Left lung (tissue), 10 donors: ENCODE measurements around the gene GMDS. TPM values are rescaled to one million over a fixed set of nuclear protein-coding genes. Genes with fewer than 3 reads are reported as not detected.

Experiments used
- ATAC-seq: fragments of 200-7000 bp; cut with Tn5 transposase; one replicate; pipeline ENCODE4 v1.9.1; 2020; ENCODE audit warnings: moderate library complexity
- DNase-seq, 4 donors: peaks; one replicate each; pipeline ENCODE4 v3.0.0-alpha.2; 2013 to 2020
- H3K27ac ChIP-seq, 2 donors: fragments of 200-600 bp; sonication (generic) in 1 of 2; one replicate each; pipeline versions ENCODE4 v1.5.0 to v1.8.0; 2020 to 2021
- H3K27me3 ChIP-seq, 2 donors: fragments of 200-600 bp; sonication (generic) in 1 of 2; one replicate each; pipeline versions ENCODE4 v1.5.0 to v1.8.0; 2020 to 2021
- H3K36me3 ChIP-seq, 2 donors: fragments of 200-600 bp; sonication (generic) in 1 of 2; one replicate each; pipeline versions ENCODE4 v1.5.0 to v1.8.0; 2020 to 2021
- H3K4me1 ChIP-seq, 2 donors: fragments of 200-600 bp; one replicate each; pipeline ENCODE4 v1.8.0; 2021
- H3K4me3 ChIP-seq, 2 donors: fragments of 200-600 bp; sonication (generic) in 1 of 2; one replicate each; pipeline versions ENCODE4 v1.5.0 to v1.8.0; 2020 to 2021; ENCODE audit warnings: mild to moderate bottlenecking in 1 of 2
- H3K9me3 ChIP-seq, 2 donors: fragments of 200-600 bp; sonication (generic) in 1 of 2; one replicate each; pipeline versions ENCODE4 v1.5.0 to v1.8.0; 2020 to 2021
- intact Hi-C, 2 donors: fragments of 100-400 bp; cut with DNase I; formaldehyde crosslinking; loops; one replicate each; pipeline versions ENCODE4 v1.11.2 to v1.14.2; 2022
- polyA plus RNA-seq, 6 donors: library from polyadenylated mRNA; unstranded; fragments of 120-200 nt; gene quantifications; one replicate each; pipeline ENCODE4 v1.2.1, GENCODE V29; 2013; ENCODE audit not compliant: insufficient read length in 6 of 6
- total RNA-seq, 2 donors: library from RNA; stranded (reverse); fragmentation: NEBNext Ultra II Directional; extraction: Animal tissue kit (Norgen Biotek cat#: 25700); gene quantifications; one replicate each; pipeline ENCODE4 v1.2.1, GENCODE V29; 2021
- TF ChIP-seq, protein P1 (sequence below), 2 donors: fragments of 200-600 bp; sonication (generic) in 1 of 2; IDR thresholded peaks; one replicate each; pipeline versions ENCODE4 v1.5.0 to v1.8.0; 2021; ENCODE audit warnings: antibody characterized with exemption in 2 of 2
- donor health status: DM: no; HTN: yes; CAD: no.
- donor health status: DM: no; HTN: no; CAD: no.

Gene GMDS
- total and polyA plus RNA-seq, 8 donors, result 16.5 to 25.4 (median 21.2) TPM

DNA sequence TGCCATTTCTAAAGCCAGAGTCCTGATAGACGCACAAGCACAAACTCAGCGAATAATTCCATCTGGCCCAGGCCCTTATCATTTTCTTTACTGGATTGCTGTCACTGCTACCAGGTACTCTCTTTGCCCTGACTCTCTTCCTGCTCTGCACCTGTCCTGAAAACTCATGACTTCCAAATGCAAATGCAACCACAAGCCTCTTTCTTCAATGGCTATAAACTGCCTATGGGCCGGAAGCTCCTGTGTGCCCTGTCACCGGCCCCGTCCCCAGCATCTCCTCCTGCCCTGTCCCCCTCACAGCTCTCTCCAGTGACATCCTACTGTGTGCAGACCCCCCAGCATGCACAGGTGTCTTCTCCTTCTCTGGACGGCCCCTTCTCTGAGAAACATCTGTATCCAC lies 302.6 kb downstream of the GMDS start:
- DNase-seq, result no peak
- H3K4me1 ChIP-seq, result no peaks in the 10 kb centered on the region
- H3K9me3 ChIP-seq, result no peaks in the 10 kb centered on the region
- no peak overlapping the region for H3K4me3 ChIP-seq
- no peak for ATAC-seq
- intact Hi-C loops, result no loop called here
- H3K27me3 ChIP-seq, result no peaks in the 10 kb centered on the region
- TF ChIP-seq, protein P1, sequence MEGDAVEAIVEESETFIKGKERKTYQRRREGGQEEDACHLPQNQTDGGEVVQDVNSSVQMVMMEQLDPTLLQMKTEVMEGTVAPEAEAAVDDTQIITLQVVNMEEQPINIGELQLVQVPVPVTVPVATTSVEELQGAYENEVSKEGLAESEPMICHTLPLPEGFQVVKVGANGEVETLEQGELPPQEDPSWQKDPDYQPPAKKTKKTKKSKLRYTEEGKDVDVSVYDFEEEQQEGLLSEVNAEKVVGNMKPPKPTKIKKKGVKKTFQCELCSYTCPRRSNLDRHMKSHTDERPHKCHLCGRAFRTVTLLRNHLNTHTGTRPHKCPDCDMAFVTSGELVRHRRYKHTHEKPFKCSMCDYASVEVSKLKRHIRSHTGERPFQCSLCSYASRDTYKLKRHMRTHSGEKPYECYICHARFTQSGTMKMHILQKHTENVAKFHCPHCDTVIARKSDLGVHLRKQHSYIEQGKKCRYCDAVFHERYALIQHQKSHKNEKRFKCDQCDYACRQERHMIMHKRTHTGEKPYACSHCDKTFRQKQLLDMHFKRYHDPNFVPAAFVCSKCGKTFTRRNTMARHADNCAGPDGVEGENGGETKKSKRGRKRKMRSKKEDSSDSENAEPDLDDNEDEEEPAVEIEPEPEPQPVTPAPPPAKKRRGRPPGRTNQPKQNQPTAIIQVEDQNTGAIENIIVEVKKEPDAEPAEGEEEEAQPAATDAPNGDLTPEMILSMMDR (IDR thresholded peaks at IDR 0.05), result no peak
- no peaks in the 10 kb centered on the region for H3K36me3 ChIP-seq
- no peak overlapping the region for H3K27ac ChIP-seq

DNA sequence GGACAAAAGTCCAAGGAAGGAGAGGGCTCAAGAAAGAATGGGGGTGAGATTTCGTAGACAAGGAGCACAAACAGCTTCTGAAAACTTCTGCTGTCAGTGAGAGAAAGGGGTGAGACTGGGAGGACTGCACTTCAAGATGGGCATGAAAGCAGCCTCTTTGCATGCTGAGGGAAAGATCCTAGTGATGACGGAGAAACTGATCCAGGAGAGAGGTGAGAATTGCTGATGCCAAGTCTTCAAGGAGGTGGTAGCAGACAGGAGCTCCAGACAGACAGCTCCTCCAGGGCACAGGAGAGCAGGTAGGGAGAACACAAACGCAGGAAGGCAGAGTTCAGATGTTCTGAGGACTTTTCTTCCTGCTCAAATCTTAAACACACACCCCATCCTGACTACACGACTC lies 303.9 kb downstream of the GMDS start:
- intact Hi-C loops, result no loop called here
- no peak for DNase-seq
- no peaks in the 10 kb centered on the region for H3K27me3 ChIP-seq
- H3K4me1 ChIP-seq, result no peaks in the 10 kb centered on the region
- no peaks in the 10 kb centered on the region for H3K9me3 ChIP-seq
- H3K4me3 ChIP-seq, result no peak overlapping the region
- TF ChIP-seq, protein P1 (IDR thresholded peaks at IDR 0.05), result no peak
- no peak for ATAC-seq
- H3K27ac ChIP-seq, result no peak overlapping the region
- H3K36me3 ChIP-seq, result no peaks in the 10 kb centered on the region

DNA sequence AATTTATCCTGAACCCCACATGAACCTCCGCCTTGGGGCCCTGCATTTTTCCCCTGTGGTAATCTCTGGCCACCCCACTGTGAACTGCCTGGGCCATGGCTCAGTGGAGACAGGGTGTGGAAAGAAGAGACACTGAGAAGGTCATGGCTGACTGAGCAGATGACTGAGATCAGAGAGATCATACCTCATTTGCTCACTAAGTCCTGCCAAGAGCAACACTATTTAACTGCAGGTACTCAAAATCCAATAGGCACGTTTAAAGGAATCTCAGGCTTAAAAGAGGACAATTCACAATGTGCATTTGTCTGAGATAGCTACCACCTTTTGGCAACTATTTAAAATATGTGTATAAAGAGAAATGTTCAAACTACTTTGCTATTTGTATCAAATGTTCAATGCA lies 305.0 kb downstream of the GMDS start:
- H3K9me3 ChIP-seq, result no peaks in the 10 kb centered on the region
- no peak overlapping the region for H3K4me3 ChIP-seq
- ATAC-seq (no peak), DNase-seq (no peak)
- TF ChIP-seq, protein P1 (IDR thresholded peaks at IDR 0.05), result no peak
- H3K36me3 ChIP-seq, result no peaks in the 10 kb centered on the region
- H3K27me3 ChIP-seq, result no peaks in the 10 kb centered on the region
- intact Hi-C loops, result no loop called here
- no peaks in the 10 kb centered on the region for H3K4me1 ChIP-seq
- no peak overlapping the region for H3K27ac ChIP-seq

DNA sequence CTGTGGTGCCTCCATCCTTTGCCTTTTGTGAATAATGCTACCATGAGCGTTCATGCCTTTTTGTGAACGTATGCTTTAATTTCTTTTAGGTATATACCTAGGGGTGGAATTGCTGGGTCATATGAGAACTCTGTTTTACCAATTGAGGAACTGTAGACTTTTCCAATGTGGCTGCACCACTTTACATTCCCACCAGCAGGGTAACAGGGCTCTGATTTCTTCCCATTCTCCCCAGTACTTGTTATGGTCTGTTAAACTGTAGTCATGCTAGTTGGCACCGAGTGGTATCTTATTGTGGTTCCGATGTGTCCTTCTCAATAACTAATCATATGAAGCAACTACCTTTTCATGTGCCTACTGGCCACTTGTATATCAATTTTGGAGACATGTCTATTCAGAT lies 312.1 kb downstream of the GMDS start:
- no peaks in the 10 kb centered on the region for H3K27me3 ChIP-seq
- no peak overlapping the region for H3K27ac ChIP-seq
- TF ChIP-seq, protein P1 (IDR thresholded peaks at IDR 0.05), result no peak
- no peaks in the 10 kb centered on the region for H3K4me1 ChIP-seq
- H3K36me3 ChIP-seq, result no peaks in the 10 kb centered on the region
- intact Hi-C loops, result no loop called here
- DNase-seq (no peak), ATAC-seq (no peak)
- no peak overlapping the region for H3K4me3 ChIP-seq
- peaks cover 0 to 19% of the 10 kb centered on the region in 2 donors for H3K9me3 ChIP-seq

DNA sequence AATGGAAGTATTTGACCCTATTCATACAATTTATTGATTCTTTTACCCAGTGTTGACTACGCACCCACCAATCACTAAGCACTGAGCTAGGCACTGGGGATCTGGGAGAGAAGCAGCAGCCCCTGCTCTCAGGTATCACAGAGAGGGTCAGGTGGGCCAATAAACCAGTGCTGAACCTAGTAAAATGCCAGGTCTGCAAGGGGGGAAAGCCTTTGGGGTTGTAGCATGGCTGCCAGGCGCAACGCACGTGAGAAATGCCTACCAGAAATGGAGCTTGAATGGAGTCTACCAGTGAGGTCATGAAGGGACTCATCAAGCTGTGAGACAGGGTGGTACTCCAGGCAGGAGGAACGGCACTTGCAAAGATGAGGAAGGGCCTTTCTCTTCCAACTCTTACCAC lies 313.6 kb downstream of the GMDS start:
- no peak overlapping the region for H3K4me3 ChIP-seq
- no peak overlapping the region for H3K27ac ChIP-seq
- DNase-seq (no peak), ATAC-seq (no peak)
- H3K4me1 ChIP-seq, result no peaks in the 10 kb centered on the region
- TF ChIP-seq, protein P1 (IDR thresholded peaks at IDR 0.05), result no peak
- H3K36me3 ChIP-seq, result no peaks in the 10 kb centered on the region
- no peaks in the 10 kb centered on the region for H3K27me3 ChIP-seq
- intact Hi-C loops, result no loop called here
- peaks cover 0 to 19% of the 10 kb centered on the region in 2 donors for H3K9me3 ChIP-seq
